Stomach smooth muscle (tissue), 2 donors: ENCODE results near the gene SELPLG.

Experiments
- H3K27ac ChIP-seq: one replicate; pipeline ENCODE4 v1.7.0; 2013; ENCODE audit warnings: mild to moderate bottlenecking, low read length, inconsistent platforms
- H3K27me3 ChIP-seq, 2 donors: one replicate each; pipeline ENCODE4 v1.7.0; 2013; ENCODE audit warnings: low read length in 2 of 2; ENCODE audit not compliant: insufficient read depth in 2 of 2, control insufficient read depth in 1 of 2
- H3K36me3 ChIP-seq, 2 donors: one replicate each; pipeline ENCODE4 v1.7.0; 2013; ENCODE audit warnings: low read length in 2 of 2; ENCODE audit not compliant: control insufficient read depth in 2 of 2, insufficient read depth in 2 of 2
- H3K4me1 ChIP-seq: one replicate; pipeline ENCODE4 v1.7.0; 2013; ENCODE audit warnings: low read length; ENCODE audit not compliant: control insufficient read depth, insufficient read depth
- H3K4me3 ChIP-seq, 2 donors: one replicate each; pipeline ENCODE4 v1.7.0; 2013; ENCODE audit warnings: low read length in 2 of 2
- H3K9ac ChIP-seq, 2 donors: one replicate each; pipeline ENCODE4 v1.7.0; 2013; ENCODE audit warnings: low read length in 2 of 2, mild to moderate bottlenecking in 1 of 2
- H3K9me3 ChIP-seq, 2 donors: one replicate each; pipeline ENCODE4 v1.7.0; 2013; ENCODE audit warnings: low read length in 2 of 2; ENCODE audit not compliant: control insufficient read depth in 2 of 2
- donor health status: healthy.
- donor health status: Pancreatic carcinoma.

The SELPLG gene

DNA sequence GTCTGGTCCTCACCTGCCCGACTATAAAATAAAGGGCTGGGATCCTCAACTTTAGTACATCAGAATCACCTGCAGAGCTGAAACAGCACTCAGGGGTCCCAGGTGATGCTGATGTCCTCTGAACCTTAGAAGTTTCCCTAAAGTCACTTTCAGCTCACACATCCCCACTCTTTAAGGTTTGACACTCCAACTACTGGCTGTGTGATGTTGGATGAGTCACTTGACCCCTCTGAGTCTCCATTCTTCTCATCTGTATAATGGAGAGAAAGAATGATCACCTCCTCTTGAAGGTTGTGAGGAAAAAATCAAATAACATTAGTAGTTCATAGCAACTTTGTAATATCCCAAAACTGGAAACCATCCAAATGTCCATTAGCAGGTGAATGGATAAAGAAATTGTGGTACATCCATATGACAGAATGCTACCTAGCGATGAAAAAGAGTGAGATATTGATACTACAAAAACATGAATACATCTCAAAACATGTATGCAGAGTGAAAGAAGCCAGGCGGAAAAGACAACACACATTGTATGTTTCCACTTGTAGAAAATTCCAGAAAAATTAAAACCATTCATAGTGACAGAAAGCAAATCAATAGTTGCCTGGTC is 49.1 kb downstream of the SELPLG start:
- peaks cover 5% of the 10 kb centered on the region for H3K4me1 ChIP-seq
- peaks cover 5 to 7% of the 10 kb centered on the region in 2 donors for H3K27me3 ChIP-seq
- no peaks in the 10 kb centered on the region for H3K9me3 ChIP-seq
- H3K9ac ChIP-seq: no peak overlapping the region
- no peak overlapping the region for H3K4me3 ChIP-seq
- H3K27ac ChIP-seq: no peak overlapping the region
- H3K36me3 ChIP-seq: no peaks in the 10 kb centered on the region

DNA sequence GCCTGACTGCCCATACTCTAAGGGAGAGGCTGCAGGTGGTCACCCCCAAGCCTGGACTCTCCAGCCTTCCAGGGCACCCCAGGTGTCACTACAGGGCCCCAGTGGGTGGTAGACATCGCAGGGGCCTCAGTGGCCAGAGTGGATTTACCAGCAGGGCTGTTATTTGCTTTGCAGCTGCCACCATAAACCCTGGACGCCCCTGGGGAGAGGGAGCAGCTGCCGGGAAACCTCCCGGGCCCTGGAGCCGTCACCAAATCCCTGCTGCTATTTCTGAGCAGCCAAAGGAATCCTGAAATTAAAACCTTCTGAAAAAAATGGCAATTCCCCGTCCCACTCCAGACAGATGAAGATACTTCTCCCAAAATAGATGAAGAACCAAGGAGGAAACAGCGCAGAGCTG is 49.7 kb downstream of the SELPLG start:
- Histone ChIP-seq H3K27me3 (peaks cover 4 to 5% of the 10 kb centered on the region in 2 donors), H3K9ac (no peak overlapping the region), H3K4me1 (peaks cover under 1% of the 10 kb centered on the region), H3K36me3 (no peaks in the 10 kb centered on the region), H3K27ac (no peak overlapping the region), H3K9me3 (no peaks in the 10 kb centered on the region), H3K4me3 (no peak overlapping the region)

DNA sequence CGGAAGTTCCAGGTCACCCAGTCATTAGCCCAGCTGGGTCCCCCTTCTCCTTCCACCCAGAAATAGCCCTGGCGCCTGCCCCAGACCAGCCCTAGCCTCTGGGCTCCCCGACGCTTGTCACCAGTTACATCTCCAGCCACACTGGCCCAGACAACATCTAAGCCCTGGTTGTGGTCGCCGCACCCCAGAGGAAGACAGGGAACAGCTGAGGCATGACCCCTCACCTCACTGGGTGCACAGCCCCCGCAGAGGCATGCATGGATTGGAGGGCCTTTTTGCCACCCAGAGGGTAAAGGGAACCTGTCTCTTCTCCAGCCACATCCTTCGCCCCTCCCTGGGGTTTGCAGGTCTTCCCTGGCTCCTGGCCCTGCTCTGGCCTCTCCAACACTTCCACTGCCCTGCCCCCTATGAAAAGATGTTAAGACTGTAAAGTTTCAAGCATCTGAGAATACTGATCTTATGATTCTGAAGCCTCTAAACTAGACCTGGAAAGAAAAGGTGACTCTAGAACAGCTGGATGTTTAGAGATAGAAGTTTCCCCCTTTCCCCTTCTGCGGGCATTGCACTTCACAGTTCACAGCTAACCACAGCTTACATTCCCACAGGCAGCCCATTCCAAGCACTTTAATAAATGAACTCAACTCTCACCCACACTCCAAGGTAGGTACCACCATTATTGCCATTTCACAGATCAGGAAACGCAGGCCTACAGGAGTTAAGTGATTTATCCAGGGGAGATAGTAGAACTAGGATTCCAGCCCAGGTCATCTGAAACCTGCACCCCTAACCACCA is 50.5 kb downstream of the SELPLG start:
- no peaks in the 10 kb centered on the region for H3K36me3 ChIP-seq
- no peak overlapping the region for H3K27ac ChIP-seq
- H3K9ac ChIP-seq: no peak overlapping the region
- H3K4me3 ChIP-seq: no peak overlapping the region
- peaks cover 3 to 5% of the 10 kb centered on the region in 2 donors for H3K27me3 ChIP-seq
- H3K9me3 ChIP-seq: no peaks in the 10 kb centered on the region
- no peaks in the 10 kb centered on the region for H3K4me1 ChIP-seq

GRCh38 chr12:108582509-108582908 is 51.2 kb downstream of the SELPLG start:
- Histone ChIP-seq H3K4me3 (no peak overlapping the region), H3K27me3 (peaks cover 0 to 5% of the 10 kb centered on the region in 2 donors), H3K4me1 (no peaks in the 10 kb centered on the region), H3K9ac (no peak overlapping the region), H3K36me3 (no peaks in the 10 kb centered on the region), H3K9me3 (no peaks in the 10 kb centered on the region), H3K27ac (no peak overlapping the region)

DNA sequence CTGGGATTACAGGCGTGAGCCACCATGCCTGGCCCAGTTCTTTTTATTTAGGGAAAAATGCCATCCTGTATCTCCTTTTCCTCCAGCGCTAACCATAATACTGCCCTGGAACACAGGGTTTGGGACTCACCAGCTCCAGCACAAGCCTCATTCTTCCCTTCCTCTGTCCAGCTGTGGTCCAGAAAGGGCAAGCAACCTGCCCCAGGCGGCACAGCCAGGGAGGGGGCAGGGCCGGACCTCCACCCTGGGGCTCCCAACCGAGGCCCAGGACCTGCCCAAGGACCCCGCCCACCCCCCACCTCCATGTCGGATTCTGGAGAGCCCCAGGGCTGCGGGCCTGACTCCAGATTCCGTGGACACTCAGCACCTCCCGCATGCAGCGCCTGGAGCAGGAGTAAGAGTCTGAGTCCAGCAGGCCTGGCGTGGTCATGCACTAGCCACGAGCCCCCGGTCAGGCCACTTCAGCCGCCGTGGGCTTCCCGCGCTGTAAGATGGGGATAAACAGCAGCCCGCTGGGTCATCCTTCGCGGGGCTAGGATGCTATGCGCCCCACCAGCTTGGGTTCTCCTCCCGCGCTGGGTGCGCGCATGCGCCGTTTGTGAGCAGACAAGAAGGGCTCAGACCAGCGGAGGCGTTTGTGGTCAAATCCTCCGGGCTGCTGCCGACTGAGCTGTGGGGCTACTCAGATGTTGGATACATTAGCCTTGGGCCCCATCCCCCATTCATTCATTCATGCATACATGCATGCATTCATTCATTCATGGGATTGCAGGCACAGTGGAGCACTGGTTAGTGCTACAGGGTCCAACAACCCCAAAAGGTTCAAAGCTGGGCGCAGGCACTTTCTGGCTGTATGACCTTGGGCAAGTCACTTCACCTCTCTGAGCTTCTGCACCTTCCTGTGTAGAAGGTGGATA is 52.1 kb downstream of the SELPLG start:
- Histone ChIP-seq H3K9me3 (no peaks in the 10 kb centered on the region), H3K9ac (no peak overlapping the region), H3K4me3 (no peak overlapping the region), H3K4me1 (no peaks in the 10 kb centered on the region), H3K27ac (no peak overlapping the region), H3K27me3 (peaks cover 0 to 5% of the 10 kb centered on the region in 2 donors), H3K36me3 (no peaks in the 10 kb centered on the region)

DNA sequence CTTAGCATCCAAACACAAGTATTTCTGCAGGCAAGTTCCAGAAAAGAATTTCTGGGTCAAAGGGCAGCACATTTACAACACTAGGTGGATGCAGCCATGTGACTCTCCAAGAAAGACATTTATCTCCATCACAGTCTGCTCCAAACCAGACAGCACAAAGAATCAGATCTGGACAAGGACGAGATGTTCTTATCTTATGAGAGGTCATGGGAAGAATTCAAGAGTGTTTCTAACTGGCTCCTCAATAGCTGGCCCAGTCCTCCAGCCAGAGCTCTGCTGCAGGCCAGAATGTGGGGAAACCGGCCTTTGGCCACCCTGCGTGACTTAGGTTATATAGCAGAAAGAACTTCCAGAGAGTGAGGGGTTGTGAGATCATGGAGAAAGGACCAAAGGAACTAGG is 53.2 kb downstream of the SELPLG start:
- no peak overlapping the region for H3K9ac ChIP-seq
- H3K36me3 ChIP-seq: no peaks in the 10 kb centered on the region
- H3K27ac ChIP-seq: no peak overlapping the region
- no peaks in the 10 kb centered on the region for H3K4me1 ChIP-seq
- H3K4me3 ChIP-seq: no peak overlapping the region
- no peaks in the 10 kb centered on the region for H3K9me3 ChIP-seq
- H3K27me3 ChIP-seq: peaks cover 0 to 5% of the 10 kb centered on the region in 2 donors

DNA sequence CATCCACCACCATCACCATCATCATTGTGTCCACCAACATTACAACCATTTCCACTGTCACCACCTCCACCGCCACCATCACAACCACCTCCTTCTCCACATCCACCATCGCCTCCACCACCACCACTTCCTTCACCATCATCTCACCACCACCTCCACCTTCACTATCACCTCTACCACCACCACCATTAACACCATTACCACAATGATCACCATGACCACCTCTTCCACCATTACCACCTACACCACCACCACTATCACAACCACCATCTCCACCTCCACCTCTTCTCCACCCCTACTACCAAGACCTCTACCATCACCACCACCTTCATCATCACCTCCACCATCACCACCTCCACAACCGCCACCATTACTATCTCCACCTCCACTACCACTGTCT is 54.9 kb downstream of the SELPLG start:
- Histone ChIP-seq H3K27me3 (peaks cover 0 to 5% of the 10 kb centered on the region in 2 donors), H3K27ac (no peak overlapping the region), H3K36me3 (no peaks in the 10 kb centered on the region)

DNA sequence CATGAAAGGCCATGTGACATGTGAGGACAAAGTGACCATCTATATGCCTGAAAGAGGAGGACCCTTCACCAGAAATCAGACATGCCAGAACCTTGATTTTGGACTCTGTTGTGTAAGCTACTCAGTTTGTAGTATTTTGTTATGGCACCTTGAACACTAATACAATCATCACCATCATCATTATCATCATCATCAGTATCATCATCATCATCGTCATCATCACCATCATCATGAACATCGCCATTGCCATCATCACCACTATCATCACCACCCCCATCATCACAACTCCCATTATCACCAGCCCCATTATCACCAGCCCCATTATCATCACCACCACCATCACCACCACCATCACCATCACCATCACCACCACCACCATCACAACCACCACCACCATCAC is 55.4 kb downstream of the SELPLG start:
- H3K27ac ChIP-seq: no peak overlapping the region
- no peaks in the 10 kb centered on the region for H3K4me1 ChIP-seq
- no peak overlapping the region for H3K4me3 ChIP-seq
- H3K36me3 ChIP-seq: no peaks in the 10 kb centered on the region
- no peaks in the 10 kb centered on the region for H3K9me3 ChIP-seq
- peaks cover 0 to 3% of the 10 kb centered on the region in 2 donors for H3K27me3 ChIP-seq
- H3K9ac ChIP-seq: no peak overlapping the region

More for the DNA sequence above, 54.9 kb downstream of the SELPLG start:
- Histone ChIP-seq H3K4me3 (no peak overlapping the region), H3K9ac (no peak overlapping the region), H3K4me1 (no peaks in the 10 kb centered on the region), H3K9me3 (no peaks in the 10 kb centered on the region)

GRCh38 chr12:108577458-108577857 is 56.2 kb downstream of the SELPLG start:
- Histone ChIP-seq H3K9ac (no peak overlapping the region), H3K27me3 (peaks cover 0 to 2% of the 10 kb centered on the region in 2 donors), H3K27ac (no peak overlapping the region), H3K36me3 (no peaks in the 10 kb centered on the region), H3K4me3 (no peak overlapping the region), H3K9me3 (no peaks in the 10 kb centered on the region), H3K4me1 (no peaks in the 10 kb centered on the region)

GRCh38 chr12:108576660-108577234 is 56.9 kb downstream of the SELPLG start:
- Histone ChIP-seq H3K4me3 (no peak overlapping the region), H3K4me1 (no peaks in the 10 kb centered on the region), H3K27ac (no peak overlapping the region), H3K9me3 (no peaks in the 10 kb centered on the region), H3K36me3 (no peaks in the 10 kb centered on the region), H3K27me3 (no peaks in the 10 kb centered on the region), H3K9ac (no peak overlapping the region)
